NT2/D1 (cell line): ENCODE results near the gene TMEM63A.

Experiments used
- SUZ12 ChIP-seq: IDR thresholded peaks from 2 replicates; pipeline ENCODE4 v1.6.1; 2011; ENCODE audit not compliant: insufficient read length, insufficient read depth; ENCODE audit errors: extremely low read depth
- YY1 ChIP-seq: IDR thresholded peaks from 2 replicates; pipeline ENCODE4 v1.6.1; 2011; ENCODE audit not compliant: insufficient read length, insufficient read depth

- no peak for TF ChIP-seq SUZ12
- no peak for TF ChIP-seq YY1
Observed at GRCh38 chr1:225808136-225808535, 74.0 kb downstream of the TMEM63A start.
